ENCODE data around the gene SPPL3.

Gene SPPL3

GRCh38 chr12:120833849-120834248 is 70.3 kb downstream of the SPPL3 start:
- POLR2A ChIA-PET: no interaction called here
- H3K36me3 ChIP-seq (ENCODE audit: control insufficient read depth in 2 of 2, insufficient read depth in 1 of 2, low read length in 2 of 2): no peaks in the 10 kb centered on the region
- peaks cover 27% of the 10 kb centered on the region; the same call in 1 of the 2 replicates for H3K4me1 ChIP-seq (ENCODE audit: control insufficient read depth, insufficient read depth, low read length)
- no peak overlapping the region for H3K4me3 ChIP-seq (ENCODE audit: low read depth, low read length)
- TF ChIP-seq ZNF362 (tag by site-specific recombination; IDR thresholded peaks at IDR 0.05) (no peak), ZNF16 (tag by site-specific recombination; IDR thresholded peaks at IDR 0.05; ENCODE audit: low read depth) (no peak), ZNF221 (tag by site-specific recombination; IDR thresholded peaks at IDR 0.05; ENCODE audit: borderline replicate concordance) (no peak), HOXD13 (CRISPR knock-in tag; IDR thresholded peaks at IDR 0.05; ENCODE audit: borderline replicate concordance) (no peak), BCL11A (tag by site-specific recombination; IDR thresholded peaks at IDR 0.05; ENCODE audit: low read depth) (no peak), ZNF133 (tag by site-specific recombination; IDR thresholded peaks at IDR 0.05) (no peak), ZNF155 (tag by site-specific recombination; IDR thresholded peaks at IDR 0.05) (no peak), ZFP3 (tag by site-specific recombination; IDR thresholded peaks at IDR 0.05; ENCODE audit: low read depth) (no peak), PRDM6 (tag by site-specific recombination; IDR thresholded peaks at IDR 0.05) (peak; percentile 46; the same call in 1 of the 2 replicates), ZBTB1 (tag by site-specific recombination; IDR thresholded peaks at IDR 0.05) (no peak), ZNF146 (tag by site-specific recombination; IDR thresholded peaks at IDR 0.05) (0 out of 2 replicates have a peak, but pooled peaks have one; percentile 6), ZNF114 (tag by site-specific recombination; IDR thresholded peaks at IDR 0.05) (no peak), FEZF1 (tag by site-specific recombination; IDR thresholded peaks at IDR 0.05) (no peak), ZNF76 (tag by site-specific recombination; IDR thresholded peaks at IDR 0.05; ENCODE audit: borderline replicate concordance, low read depth) (no peak), ZBTB48 (tag by site-specific recombination; IDR thresholded peaks at IDR 0.05) (no peak)
- TF ChIP-seq, protein P1, sequence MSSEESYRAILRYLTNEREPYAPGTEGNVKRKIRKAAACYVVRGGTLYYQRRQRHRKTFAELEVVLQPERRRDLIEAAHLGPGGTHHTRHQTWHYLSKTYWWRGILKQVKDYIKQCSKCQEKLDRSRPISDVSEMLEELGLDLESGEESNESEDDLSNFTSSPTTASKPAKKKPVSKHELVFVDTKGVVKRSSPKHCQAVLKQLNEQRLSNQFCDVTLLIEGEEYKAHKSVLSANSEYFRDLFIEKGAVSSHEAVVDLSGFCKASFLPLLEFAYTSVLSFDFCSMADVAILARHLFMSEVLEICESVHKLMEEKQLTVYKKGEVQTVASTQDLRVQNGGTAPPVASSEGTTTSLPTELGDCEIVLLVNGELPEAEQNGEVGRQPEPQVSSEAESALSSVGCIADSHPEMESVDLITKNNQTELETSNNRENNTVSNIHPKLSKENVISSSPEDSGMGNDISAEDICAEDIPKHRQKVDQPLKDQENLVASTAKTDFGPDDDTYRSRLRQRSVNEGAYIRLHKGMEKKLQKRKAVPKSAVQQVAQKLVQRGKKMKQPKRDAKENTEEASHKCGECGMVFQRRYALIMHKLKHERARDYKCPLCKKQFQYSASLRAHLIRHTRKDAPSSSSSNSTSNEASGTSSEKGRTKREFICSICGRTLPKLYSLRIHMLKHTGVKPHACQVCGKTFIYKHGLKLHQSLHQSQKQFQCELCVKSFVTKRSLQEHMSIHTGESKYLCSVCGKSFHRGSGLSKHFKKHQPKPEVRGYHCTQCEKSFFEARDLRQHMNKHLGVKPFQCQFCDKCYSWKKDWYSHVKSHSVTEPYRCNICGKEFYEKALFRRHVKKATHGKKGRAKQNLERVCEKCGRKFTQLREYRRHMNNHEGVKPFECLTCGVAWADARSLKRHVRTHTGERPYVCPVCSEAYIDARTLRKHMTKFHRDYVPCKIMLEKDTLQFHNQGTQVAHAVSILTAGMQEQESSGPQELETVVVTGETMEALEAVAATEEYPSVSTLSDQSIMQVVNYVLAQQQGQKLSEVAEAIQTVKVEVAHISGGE (tag by site-specific recombination; conservative IDR thresholded peaks at IDR 0.05; ENCODE audit: low read depth): no peak
- no peak overlapping the region for H3K27ac ChIP-seq (ENCODE audit: extremely low read depth, low read depth, low read length)
- CTCF ChIA-PET: interaction anchor here (0.7 kb wide), 1 partner anchor 26 kb away, joined by 4 read pairs; no protein-coding TSS in a partner anchor
- H3K9me3 ChIP-seq (ENCODE audit: control insufficient read depth, insufficient read depth, low read depth, low read length): no peaks in the 10 kb centered on the region

DNA sequence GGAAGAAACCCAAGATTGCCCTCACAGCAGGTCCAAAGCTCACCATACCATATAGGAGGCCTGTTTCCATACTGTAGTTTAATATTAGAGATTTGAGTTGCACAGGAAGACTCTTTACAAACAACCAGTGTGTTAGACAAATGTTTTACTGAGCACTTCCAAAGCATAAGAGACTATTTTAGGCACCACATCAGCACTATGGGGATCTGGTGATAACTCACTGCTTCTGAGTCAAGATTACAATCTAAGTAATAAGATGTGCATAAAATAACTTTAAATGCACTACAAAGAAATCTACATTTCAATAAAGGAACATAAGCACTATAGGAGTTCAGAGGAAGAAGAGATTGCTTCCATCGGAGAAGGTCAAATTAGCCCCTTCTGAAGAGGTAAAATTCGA is 71.4 kb downstream of the SPPL3 start:
- ChIA-PET POLR2A (interaction anchor here (0.7 kb wide), 1 partner anchor 69 kb away, joined by 4 read pairs; no protein-coding TSS in a partner anchor), CTCF (interaction anchor here (0.6 to 2.1 kb wide), 2 partner anchors 24 to 245 kb away, joined by 3 to 11 read pairs; no protein-coding TSS in a partner anchor)
- Histone ChIP-seq H3K36me3 (ENCODE audit: control insufficient read depth in 2 of 2, insufficient read depth in 1 of 2, low read length in 2 of 2) (no peaks in the 10 kb centered on the region), H3K4me1 (ENCODE audit: control insufficient read depth, insufficient read depth, low read length) (peaks cover 27% of the 10 kb centered on the region; the same call in 1 of the 2 replicates), H3K27ac (ENCODE audit: extremely low read depth, low read depth, low read length) (no peak overlapping the region), H3K9me3 (ENCODE audit: control insufficient read depth, insufficient read depth, low read depth, low read length) (no peaks in the 10 kb centered on the region), H3K4me3 (ENCODE audit: low read depth, low read length) (no peak overlapping the region)
- TF ChIP-seq KLF1 (tag by site-specific recombination; IDR thresholded peaks at IDR 0.05) (no peak), ZNF155 (tag by site-specific recombination; IDR thresholded peaks at IDR 0.05) (no peak), ZNF16 (tag by site-specific recombination; IDR thresholded peaks at IDR 0.05; ENCODE audit: low read depth) (no peak), ZNF548 (tag by site-specific recombination; IDR thresholded peaks at IDR 0.05) (no peak)

All from HEK293 (cell line).